Hematopoietic multipotent progenitor cell treated with erythropoietin and hydrocortisone succinate and interleukin-3 and kit ligand, for 15 days (in vitro differentiated cells): ENCODE measurements around the gene DAPK1.

Source experiments
- DNase-seq: peaks from one replicate; pipeline ENCODE4 v3.0.0-alpha.2; 2015; ENCODE audit warnings: low spot score

The DAPK1 gene

DNA sequence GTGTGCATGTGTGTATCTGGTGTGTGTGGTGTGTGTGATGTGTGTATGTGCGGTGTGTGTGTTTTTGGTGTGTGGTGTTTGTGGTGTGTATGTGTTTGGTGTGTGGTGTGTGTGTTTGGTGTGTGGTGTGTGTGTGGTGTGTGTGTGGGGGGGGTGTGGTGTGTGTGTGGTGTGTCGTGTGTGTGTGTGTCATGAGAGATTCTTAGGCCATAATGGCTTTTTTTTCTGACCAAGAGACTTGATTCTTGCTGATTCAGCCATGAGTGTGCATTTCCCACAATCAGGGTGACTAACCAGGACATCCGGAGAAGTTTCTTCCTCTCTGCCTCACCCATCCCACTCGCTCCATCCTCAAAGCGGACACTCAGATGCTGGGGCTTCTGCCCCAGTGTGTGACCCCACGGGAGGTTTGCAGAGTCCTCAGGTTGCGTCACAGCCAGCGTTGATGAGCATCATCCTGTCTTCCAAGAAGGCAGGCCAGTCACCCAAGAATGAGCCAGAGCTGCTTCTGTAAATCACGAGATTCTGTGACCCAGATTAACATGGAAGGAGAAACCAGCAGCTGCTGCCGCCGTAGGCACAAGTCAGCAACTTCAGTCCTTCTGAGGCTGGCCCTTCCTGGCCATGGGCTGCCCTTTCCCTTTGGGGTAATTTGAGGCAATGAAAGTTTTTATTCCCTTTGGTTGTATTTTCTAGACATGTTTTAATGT is 215.8 kb downstream of the DAPK1 start:
- peak; percentile 75 for DNase-seq

GRCh38 chr9:87713988-87714330 is 216.3 kb downstream of the DAPK1 start:
- no peak for DNase-seq

DNA sequence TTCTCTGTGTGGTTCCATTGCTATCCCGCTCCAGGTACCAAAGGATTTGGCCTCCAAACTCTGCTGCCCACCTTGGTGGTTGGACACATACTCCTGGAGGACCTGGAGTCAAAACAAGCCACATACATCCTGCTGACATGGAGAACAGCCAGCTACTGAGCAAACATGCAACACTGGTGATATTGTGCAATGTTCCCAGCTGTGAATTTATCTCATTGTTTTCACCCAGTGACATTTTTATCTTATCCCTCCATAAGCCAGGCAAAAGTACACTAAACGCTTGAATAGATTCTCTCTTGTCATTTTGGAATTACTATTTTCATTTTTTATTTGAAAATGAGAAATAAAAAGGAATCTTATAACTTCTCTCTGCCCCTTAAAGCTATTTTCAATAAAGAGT is 217.2 kb downstream of the DAPK1 start:
- DNase-seq, result peak; percentile 73

DNA sequence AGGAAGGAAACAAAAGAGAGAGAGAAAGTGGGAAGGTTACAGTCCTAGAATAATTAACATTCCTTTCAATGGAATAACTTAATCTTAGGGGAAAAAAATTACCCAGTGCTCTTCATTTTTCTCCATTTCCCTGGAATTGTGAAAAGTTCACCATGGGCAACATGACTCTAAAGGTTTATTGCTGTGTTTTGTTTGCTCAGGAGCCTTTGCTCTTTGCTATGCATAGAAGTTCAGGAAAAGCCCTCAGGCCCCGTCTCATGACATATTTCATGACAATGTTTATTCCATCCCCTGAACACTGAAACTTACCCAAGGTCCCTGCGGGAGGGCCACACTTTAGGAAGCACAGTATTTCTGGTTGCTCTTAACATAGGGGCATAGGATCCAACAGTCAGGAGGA is 218.5 kb downstream of the DAPK1 start:
- DNase-seq, result no peak

- no peak for DNase-seq
These were observed 219.8 kb downstream of the DAPK1 start for GRCh38 chr9:87717456-87717855.

DNA sequence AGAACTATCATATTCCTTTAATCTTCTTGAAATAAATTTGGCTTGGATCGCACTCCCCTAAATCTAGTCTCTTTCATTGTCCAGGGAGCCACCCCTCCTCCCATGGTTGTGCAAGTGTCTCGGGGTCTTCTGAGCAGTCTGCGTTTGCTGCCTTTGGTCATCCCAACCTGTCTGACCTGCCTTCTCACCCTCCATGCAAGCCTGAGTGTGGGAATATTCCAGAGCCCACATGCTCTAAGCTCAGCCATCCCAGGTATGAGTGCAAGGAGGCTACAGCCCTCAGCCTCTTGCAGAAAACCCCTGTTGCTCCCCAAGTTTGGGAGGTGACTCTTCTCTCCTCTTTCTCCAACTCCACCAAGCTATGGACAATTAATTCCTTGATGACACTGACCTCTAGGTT is 220.6 kb downstream of the DAPK1 start:
- DNase-seq, result no peak

DNA sequence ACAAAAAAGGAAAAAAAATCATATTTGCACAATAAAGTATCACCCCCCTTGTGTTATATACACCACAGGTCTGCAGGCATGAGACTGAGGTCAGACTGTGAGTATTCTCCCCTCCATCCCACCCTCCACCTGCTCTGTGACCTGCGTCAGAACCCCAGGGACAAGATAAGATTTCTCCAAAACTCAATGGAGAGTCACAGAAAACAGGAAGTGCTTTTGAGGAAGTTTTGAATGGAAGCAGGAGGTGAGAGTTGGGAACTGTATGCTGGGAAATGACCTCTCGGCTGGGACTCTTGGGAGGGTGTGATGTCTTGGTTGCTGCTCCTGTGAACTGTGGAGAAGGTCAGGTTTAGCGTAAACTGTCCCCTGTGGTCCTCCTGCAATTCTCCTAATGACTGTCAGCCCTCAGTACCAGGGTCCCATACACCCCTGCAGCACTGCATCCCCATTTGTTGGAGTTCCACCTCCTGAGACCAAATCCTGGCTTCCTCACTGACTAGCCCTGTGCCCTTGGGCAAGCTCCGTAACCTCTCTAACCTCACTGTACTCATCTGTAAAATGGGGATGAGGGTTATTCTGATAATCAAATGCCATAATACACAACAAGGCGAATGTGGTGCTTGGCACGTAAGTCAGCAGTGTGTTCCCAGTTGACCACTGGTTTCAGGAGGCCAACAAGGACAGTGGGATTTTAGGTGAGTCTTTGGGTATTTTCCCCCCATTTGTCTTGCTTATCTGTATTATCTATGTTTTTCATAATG is 221.4 kb downstream of the DAPK1 start:
- DNase-seq, result no peak

DNA sequence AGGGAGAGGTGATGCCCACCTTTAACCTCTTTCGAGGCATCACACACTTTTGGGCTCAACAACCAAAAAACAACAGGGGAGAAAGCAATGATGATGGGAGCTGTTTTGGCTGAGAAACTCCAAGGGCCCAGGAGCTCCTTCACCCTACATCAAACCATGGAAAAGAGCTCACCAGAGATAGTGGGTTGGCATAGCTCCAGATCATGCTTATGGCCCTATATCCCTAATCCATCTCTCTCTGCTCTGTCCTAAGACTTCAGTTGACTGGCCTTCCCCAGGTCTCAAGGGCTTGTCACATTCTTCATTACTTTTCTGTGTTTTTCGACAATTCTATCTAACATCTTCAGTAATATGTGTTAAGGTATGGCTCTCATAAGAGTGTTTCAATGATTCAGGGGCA is 222.5 kb downstream of the DAPK1 start:
- no peak for DNase-seq

- DNase-seq, result no peak
These were observed 224.9 kb downstream of the DAPK1 start for GRCh38 chr9:87722393-87723088.

DNA sequence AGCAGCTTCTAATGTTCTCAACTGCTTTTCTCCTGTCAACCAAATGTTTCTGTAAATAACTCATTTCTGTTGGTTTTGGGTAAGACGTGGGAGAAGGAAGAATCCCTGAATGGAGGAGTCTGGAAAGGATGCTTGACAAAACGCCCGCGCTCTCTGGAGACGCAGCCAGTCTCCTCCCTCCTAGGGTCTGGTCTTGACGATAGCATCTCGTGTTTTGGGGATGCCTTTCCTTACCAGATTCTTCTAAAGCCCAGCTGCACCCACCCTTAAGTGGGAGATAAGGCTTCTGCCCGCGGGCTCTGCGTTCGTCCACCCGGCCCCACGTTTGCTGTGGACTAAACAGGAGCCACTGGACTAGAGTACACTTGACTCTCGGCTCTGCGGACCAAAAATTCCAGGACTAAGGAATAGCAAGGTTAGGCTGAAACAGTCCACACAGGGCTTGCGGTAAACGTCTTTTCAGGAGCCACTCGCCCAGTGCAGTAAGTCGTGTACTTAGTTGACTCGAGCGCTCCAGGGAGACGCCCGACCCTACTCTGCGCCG is 227.8 kb downstream of the DAPK1 start:
- DNase-seq, result no peak

GRCh38 chr9:87725900-87726709 is 228.4 kb downstream of the DAPK1 start, which contains the start of gene CTSL:
TSS of gene CTSL (plus strand) at chr9:87726119. CDS start at chr9:87727604, 1,485 bp downstream.
- DNase-seq, result peak; percentile 95

DNA sequence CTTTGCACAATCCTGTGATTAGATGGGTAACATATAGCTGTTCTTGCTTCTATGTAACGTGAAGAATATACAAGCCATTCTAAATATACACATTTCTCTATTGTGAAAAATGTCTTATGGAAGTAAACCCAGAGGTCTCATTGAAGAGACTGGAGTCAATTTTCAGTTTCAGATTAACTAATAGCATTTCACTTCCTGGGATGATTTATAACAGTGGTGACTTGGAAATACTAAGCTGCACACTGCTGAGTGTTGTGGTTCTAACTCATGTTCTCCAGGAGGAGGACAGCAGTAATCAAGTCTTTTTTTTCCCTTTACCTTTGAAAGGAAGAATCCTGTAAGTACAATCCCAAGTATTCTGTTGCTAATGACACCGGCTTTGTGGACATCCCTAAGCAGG is 231.6 kb downstream of the DAPK1 start:
- DNase-seq, result no peak

DNA sequence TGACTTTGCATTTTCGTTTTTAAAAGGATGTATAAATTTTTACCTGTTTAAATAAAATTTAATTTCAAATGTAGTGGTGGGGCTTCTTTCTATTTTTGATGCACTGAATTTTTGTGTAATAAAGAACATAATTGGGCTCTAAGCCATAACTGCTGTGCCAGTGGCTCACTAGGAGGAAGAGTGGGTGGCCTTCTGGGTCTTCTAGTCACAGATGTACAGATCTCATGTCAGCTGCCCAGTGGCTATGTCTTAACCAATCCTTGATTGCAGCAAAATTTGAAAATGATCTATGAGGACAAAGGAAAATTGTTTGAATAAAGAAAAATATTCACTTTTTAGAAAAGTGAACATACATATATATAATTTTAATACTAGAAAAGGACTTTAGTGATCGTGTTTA is 233.7 kb downstream of the DAPK1 start:
- no peak for DNase-seq

DNA sequence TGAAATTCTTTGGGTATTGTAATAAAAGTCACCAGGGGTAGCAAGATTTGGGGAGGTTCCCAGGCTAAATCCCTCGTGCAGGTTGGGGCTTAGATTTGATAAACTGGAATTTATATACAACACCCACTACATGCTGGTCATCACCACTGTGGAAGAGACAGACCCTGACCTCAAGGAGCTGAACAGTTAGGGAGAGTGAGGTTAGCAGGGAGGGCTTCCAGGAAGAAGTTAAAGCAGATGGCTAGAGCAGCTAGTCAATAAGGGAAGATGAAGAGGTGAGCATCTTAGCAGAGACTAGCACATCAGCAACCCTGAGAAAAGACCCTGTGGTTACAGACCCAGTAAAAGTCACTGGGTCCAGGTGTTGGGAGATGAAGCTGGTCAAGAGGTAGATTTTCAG is 234.7 kb downstream of the DAPK1 start:
- no peak for DNase-seq

GRCh38 chr9:87732756-87733155 is 235.1 kb downstream of the DAPK1 start:
- DNase-seq, result no peak

DNA sequence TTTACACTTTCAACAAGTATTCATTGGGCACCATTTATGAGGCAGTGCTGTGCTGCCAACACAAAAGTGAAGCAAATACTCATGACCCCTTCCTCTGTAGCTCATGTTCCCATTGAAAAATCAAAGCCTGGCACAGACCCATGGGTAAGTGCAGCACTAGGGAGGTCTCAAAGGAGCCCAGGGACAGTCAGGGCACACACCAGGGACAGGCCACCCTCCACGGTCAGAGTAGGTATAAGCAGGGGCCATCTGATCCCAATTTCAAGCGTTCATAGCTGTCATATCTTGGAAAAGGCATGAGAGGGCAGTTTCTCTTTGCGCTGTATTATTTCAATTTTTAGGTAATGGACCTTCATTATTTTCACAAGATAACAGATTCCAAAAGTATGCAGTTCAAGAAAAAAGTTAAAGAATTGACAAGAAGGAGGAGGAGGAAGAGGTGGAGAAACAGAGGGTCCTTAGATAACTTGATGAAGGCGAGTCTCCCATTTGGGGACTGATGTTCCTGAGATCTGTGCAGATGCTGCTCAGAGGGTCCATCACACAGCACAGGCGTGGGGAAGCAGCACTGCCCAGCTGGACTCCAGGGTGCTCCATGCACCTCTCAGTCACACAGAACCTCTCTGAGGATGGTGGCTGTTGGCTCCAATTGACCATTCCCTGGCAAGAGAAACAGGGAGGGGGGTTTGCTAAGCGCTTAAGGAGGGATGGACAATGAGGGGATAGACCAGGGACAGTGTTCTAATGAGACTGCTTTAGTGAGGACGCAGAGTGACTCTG is 235.8 kb downstream of the DAPK1 start:
- no peak for DNase-seq

GRCh38 chr9:87734106-87734505 is 236.4 kb downstream of the DAPK1 start:
- DNase-seq, result no peak

- no peak for DNase-seq
These were observed 241.9 kb downstream of the DAPK1 start for GRCh38 chr9:87739546-87739945.

DNA sequence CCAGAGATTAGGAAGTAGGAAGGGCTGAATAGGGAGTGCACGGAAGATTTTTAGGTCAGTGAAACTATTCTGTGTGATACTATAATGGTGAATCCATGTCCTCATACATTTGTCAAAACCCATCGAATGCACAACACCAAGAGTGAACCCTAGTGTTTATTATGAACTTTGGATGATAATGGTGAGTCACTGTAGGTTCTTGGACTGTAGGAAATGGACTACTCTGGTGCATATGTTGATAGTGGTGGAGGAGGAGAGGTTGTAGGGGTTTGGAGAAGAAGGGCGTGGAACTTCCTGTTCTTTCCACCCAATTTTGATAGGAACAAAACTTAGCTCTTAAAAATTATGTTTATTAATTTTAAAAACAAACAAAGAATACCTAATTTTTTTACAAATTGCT is 242.5 kb downstream of the DAPK1 start:
- no peak for DNase-seq

DNA sequence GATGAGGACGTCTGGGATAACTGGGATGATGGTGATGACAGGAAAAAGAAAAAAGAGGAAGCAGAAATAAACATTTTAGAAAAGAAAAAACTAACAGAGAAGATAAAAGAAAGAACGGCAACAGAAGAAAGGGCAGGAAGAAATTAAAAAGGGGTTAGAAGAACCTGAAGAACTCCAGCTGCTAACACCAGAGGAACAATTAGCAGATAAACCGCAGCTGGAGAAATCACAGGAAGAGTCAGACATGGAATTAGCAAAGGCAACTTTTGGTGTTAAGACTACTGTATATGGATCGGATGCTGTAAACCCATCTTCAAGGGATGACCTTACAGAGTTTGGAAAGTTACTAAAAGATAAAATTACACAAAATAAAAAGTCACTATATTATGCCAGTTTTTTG is 243.7 kb downstream of the DAPK1 start:
- no peak for DNase-seq

DNA sequence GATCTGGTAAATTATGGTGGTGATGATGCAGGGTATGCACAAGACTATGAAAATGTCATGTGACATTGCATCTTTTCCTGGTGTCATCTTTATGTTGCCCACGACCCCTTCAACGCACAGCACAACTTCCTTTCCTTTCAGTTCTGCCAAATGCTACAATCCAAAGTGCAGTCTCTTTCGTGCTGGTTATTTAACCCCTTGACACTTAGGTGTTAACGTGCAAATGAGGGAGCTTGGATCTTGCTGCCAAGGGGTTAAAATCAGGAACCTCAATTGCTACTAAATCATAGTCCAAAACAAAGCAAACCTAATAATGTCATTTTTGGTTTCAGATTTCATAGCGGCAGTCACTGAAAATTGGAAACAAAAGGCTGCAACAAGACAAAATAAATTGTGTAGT is 244.2 kb downstream of the DAPK1 start:
- no peak for DNase-seq
